Loucy (cell line): ENCODE results near the gene CACNA2D1.
A peak's percentile ranks its signal among the peaks of the same experiment; 100 is the strongest.

ENCODE experiments used
- H2AFZ ChIP-seq: fragments of 200-600 bp; sonication (generic); 2 replicates; pipeline ENCODE4 v1.6.0; 2016; ENCODE audit warnings: antibody characterized with exemption, mild to moderate bottlenecking, low read length, moderate library complexity
- H3F3A ChIP-seq: fragments of 200-600 bp; 2 replicates; pipeline ENCODE4 v1.6.0; 2016; ENCODE audit warnings: antibody characterized with exemption, low read depth, mild to moderate bottlenecking
- H3K27me3 ChIP-seq: fragments of 200-600 bp; sonication (generic); 2 replicates; pipeline ENCODE4 v1.6.1; 2014; ENCODE audit warnings: low read length, mild to moderate bottlenecking; ENCODE audit not compliant: insufficient read depth, poor library complexity, severe bottlenecking
- H3K36me3 ChIP-seq: fragments of 200-600 bp; sonication (generic); 2 replicates; pipeline ENCODE4 v1.6.1; 2016; ENCODE audit warnings: low read length; ENCODE audit not compliant: insufficient read depth
- H3K4me1 ChIP-seq: fragments of 200-600 bp; sonication (generic); 2 replicates; pipeline ENCODE4 v1.5.1; 2014; ENCODE audit warnings: low read length, mild to moderate bottlenecking; ENCODE audit not compliant: insufficient read depth, poor library complexity, severe bottlenecking
- H3K4me2 ChIP-seq: fragments of 200-600 bp; sonication (generic); 2 replicates; pipeline ENCODE4 v1.6.0; 2014; ENCODE audit warnings: antibody characterized with exemption, low read length, low read depth, mild to moderate bottlenecking; ENCODE audit not compliant: poor library complexity, severe bottlenecking
- H3K4me3 ChIP-seq: fragments of 200-600 bp; sonication (generic); 2 replicates; pipeline ENCODE4 v1.5.1; 2014; ENCODE audit warnings: low read length, mild to moderate bottlenecking, mixed read lengths; ENCODE audit not compliant: poor library complexity, severe bottlenecking
- H3K79me2 ChIP-seq: fragments of 200-600 bp; sonication (generic); 2 replicates; pipeline ENCODE4 v1.6.1; 2014; ENCODE audit warnings: low read length; ENCODE audit not compliant: insufficient read depth
- H3K9ac ChIP-seq: fragments of 200-600 bp; sonication (generic); 2 replicates; pipeline ENCODE4 v1.6.0; 2014; ENCODE audit warnings: mild to moderate bottlenecking, low read depth, low read length, moderate library complexity; ENCODE audit not compliant: poor library complexity, severe bottlenecking
- H3K9me2 ChIP-seq: fragments of 200-600 bp; sonication (generic); replicated peaks from 2 replicates; pipeline ENCODE4 v1.6.1; 2016; ENCODE audit warnings: low read depth, low read length, mixed read lengths
- H3K9me3 ChIP-seq: fragments of 200-600 bp; sonication (generic); 2 replicates; pipeline ENCODE4 v1.6.1; 2014; ENCODE audit warnings: mild to moderate bottlenecking, antibody characterized with exemption, low read length, low read depth; ENCODE audit not compliant: insufficient read depth
- H4K20me1 ChIP-seq: fragments of 200-600 bp; sonication (generic); 2 replicates; pipeline ENCODE4 v1.6.0; 2014; ENCODE audit warnings: antibody characterized with exemption, low read length, mild to moderate bottlenecking; ENCODE audit not compliant: insufficient read depth, poor library complexity, severe bottlenecking
- CTCF ChIP-seq: fragments of 200-600 bp; sonication (generic); conservative IDR thresholded peaks from 2 replicates; pipeline ENCODE4 v1.5.1; 2014; ENCODE audit warnings: mild to moderate bottlenecking, antibody characterized with exemption, low read length
- EZH2phosphoT487 ChIP-seq: fragments of 200-600 bp; IDR thresholded peaks from 2 replicates; pipeline ENCODE4 v1.6.1; 2018; ENCODE audit warnings: antibody characterized with exemption, mild to moderate bottlenecking, moderate library complexity, borderline replicate concordance

The CACNA2D1 gene

GRCh38 chr7:81956520-81956919, 487.1 kb downstream of the CACNA2D1 start:
- no peak overlapping the region for H3K4me3 ChIP-seq
- H4K20me1 ChIP-seq, result no peaks in the 10 kb centered on the region
- no peak overlapping the region for H2AFZ ChIP-seq
- H3K79me2 ChIP-seq, result no peaks in the 10 kb centered on the region
- no peak overlapping the region for H3K9ac ChIP-seq
- no peak overlapping the region for H3K4me2 ChIP-seq
- TF ChIP-seq CTCF (peak; percentile 79), EZH2phosphoT487 (no peak)
- no peaks in the 10 kb centered on the region for H3K9me2 ChIP-seq
- H3K27me3 ChIP-seq, result no peaks in the 10 kb centered on the region
- no peaks in the 10 kb centered on the region for H3K9me3 ChIP-seq
- H3K36me3 ChIP-seq, result no peaks in the 10 kb centered on the region
- no peaks in the 10 kb centered on the region for H3F3A ChIP-seq
- H3K4me1 ChIP-seq, result no peaks in the 10 kb centered on the region

- Histone ChIP-seq H2AFZ (no peak overlapping the region), H3K27me3 (no peaks in the 10 kb centered on the region), H3K9ac (no peak overlapping the region), H3K79me2 (no peaks in the 10 kb centered on the region), H4K20me1 (no peaks in the 10 kb centered on the region), H3K9me2 (no peaks in the 10 kb centered on the region), H3F3A (no peaks in the 10 kb centered on the region), H3K4me1 (no peaks in the 10 kb centered on the region), H3K36me3 (no peaks in the 10 kb centered on the region), H3K4me3 (no peak overlapping the region), H3K4me2 (no peak overlapping the region), H3K9me3 (no peaks in the 10 kb centered on the region)
- TF ChIP-seq CTCF (no peak), EZH2phosphoT487 (no peak)
Observed at GRCh38 chr7:81949306-81949705, 494.3 kb downstream of the CACNA2D1 start.

- Histone ChIP-seq H3K9ac (no peak overlapping the region), H2AFZ (no peak overlapping the region), H3K4me2 (no peak overlapping the region), H3K27me3 (no peaks in the 10 kb centered on the region), H3K9me2 (no peaks in the 10 kb centered on the region), H3K9me3 (no peaks in the 10 kb centered on the region), H3K4me3 (no peak overlapping the region), H3K36me3 (no peaks in the 10 kb centered on the region), H3F3A (no peaks in the 10 kb centered on the region), H3K4me1 (no peaks in the 10 kb centered on the region), H4K20me1 (no peaks in the 10 kb centered on the region), H3K79me2 (no peaks in the 10 kb centered on the region)
- TF ChIP-seq CTCF, result no peak
- TF ChIP-seq EZH2phosphoT487, result no peak
Observed at GRCh38 chr7:81944058-81944457, 499.5 kb downstream of the CACNA2D1 start.
